NT2/D1 (cell line): ENCODE results near the gene ELMO3.

Experiments
- SUZ12 ChIP-seq: IDR thresholded peaks from 2 replicates; pipeline ENCODE4 v1.6.1; 2011; ENCODE audit not compliant: insufficient read length, insufficient read depth; ENCODE audit errors: extremely low read depth
- YY1 ChIP-seq: IDR thresholded peaks from 2 replicates; pipeline ENCODE4 v1.6.1; 2011; ENCODE audit not compliant: insufficient read length, insufficient read depth
- ZNF274 ChIP-seq: IDR thresholded peaks from 2 replicates; pipeline ENCODE4 v1.6.1; 2011; ENCODE audit warnings: mild to moderate bottlenecking, low read depth, low read length

DNA sequence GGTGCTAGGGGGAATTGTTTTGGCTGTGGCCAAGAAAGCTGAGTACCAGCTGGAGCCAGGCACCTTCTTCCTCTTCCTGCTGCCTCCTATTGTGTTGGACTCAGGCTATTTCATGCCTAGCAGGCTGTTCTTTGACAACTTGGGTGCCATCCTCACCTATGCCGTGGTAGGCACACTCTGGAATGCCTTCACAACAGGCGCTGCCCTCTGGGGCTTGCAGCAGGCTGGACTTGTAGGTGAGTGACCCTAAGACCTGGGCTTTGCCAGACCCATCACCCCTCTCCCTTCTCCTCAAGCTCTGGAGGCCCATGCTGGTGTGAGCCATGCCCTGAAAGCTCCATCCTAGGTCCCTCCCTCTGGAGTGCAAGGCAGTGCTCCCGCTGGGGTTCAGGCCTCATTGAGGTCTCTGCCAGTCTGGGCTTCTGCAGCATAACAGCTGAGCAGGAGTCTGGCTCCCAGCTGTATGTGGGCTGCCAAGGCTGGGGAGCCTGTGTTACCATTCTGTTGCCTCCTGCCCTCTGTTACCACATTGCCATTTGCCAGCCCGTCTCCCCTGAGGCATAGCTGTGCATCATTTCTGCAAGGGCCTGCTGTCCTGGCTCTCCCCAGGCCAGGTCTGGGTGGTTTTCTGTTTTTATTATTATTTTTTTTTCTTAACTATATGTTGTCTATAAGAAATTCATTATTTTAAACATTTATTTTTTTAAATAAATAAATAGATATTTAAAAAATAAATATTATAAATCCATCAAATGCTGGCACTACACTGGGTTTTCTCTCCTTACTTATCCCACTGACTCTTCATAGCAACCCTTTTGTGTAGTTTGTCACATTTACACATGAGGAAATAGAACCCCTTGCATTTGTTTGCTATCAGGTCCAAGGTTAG, 53.9 kb downstream of the ELMO3 start:
- TF ChIP-seq ZNF274: no peak
- no peak for TF ChIP-seq YY1
- no peak for TF ChIP-seq SUZ12
